ENCODE results near the gene OXGR1. TPM values are rescaled to one million over a fixed set of nuclear protein-coding genes. Genes with fewer than 3 reads are reported as not detected.

Gene OXGR1
- total and polyA plus RNA-seq, 10 of the 15 experiments (the other 5 are each of a cell fraction or from before 2014, with no cell fraction given), result 0.05 TPM; not detected in 9

DNA sequence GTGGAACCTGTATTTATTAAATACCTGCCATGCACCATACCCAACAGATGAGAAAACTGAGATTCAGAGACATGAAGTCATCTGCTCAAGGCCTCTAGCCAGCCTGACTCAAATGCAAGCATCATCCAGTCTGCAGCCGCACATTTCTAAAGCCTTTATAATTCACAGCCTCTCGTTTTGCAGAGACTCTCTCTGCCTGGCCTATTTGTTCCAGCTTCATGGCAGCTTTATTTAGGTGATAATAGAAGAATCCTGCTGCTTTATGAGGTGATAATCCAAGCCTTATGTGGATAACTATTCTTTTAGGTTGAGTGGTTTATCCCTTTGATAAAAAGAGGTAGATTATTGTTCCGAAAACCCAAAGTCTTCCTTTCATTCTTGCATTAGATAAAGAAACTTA, 58.4 kb downstream of the OXGR1 start (continued):
- TF ChIP-seq, protein P1, sequence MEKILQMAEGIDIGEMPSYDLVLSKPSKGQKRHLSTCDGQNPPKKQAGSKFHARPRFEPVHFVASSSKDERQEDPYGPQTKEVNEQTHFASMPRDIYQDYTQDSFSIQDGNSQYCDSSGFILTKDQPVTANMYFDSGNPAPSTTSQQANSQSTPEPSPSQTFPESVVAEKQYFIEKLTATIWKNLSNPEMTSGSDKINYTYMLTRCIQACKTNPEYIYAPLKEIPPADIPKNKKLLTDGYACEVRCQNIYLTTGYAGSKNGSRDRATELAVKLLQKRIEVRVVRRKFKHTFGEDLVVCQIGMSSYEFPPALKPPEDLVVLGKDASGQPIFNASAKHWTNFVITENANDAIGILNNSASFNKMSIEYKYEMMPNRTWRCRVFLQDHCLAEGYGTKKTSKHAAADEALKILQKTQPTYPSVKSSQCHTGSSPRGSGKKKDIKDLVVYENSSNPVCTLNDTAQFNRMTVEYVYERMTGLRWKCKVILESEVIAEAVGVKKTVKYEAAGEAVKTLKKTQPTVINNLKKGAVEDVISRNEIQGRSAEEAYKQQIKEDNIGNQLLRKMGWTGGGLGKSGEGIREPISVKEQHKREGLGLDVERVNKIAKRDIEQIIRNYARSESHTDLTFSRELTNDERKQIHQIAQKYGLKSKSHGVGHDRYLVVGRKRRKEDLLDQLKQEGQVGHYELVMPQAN (conservative IDR thresholded peaks at IDR 0.05), result no peak
- TF ChIP-seq KAT2A (conservative IDR thresholded peaks at IDR 0.05; ENCODE audit: control insufficient read depth, low read depth, low read length) (no peak), IKZF2 (IDR thresholded peaks at IDR 0.05) (no peak)
- TF ChIP-seq, protein P2, sequence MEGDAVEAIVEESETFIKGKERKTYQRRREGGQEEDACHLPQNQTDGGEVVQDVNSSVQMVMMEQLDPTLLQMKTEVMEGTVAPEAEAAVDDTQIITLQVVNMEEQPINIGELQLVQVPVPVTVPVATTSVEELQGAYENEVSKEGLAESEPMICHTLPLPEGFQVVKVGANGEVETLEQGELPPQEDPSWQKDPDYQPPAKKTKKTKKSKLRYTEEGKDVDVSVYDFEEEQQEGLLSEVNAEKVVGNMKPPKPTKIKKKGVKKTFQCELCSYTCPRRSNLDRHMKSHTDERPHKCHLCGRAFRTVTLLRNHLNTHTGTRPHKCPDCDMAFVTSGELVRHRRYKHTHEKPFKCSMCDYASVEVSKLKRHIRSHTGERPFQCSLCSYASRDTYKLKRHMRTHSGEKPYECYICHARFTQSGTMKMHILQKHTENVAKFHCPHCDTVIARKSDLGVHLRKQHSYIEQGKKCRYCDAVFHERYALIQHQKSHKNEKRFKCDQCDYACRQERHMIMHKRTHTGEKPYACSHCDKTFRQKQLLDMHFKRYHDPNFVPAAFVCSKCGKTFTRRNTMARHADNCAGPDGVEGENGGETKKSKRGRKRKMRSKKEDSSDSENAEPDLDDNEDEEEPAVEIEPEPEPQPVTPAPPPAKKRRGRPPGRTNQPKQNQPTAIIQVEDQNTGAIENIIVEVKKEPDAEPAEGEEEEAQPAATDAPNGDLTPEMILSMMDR (IDR thresholded peaks at IDR 0.05 in 2 of 3, conservative IDR thresholded peaks at IDR 0.05 in 1 of 3; ENCODE audit: control insufficient read depth in 2 of 3, extremely low read depth in 1 of 3, insufficient read depth in 1 of 3, low read depth in 3 of 3, low read length in 3 of 3), result no peak

Small RNAs within 50 kb of the gene (small RNA-seq; reads per million reads assigned to genes)
- gene RN7SKP7, result not detected

Other genes with a start within 250 kb of the OXGR1 start
- 7.0 TPM in 2 replicates for gene MBNL2, start 227.9 kb upstream of the OXGR1 start, total RNA-seq (2014; rRNA removed)
- 6.3 and 7.7 TPM in 2 replicates for gene MBNL2, start 227.9 kb upstream of the OXGR1 start, total RNA-seq (2014; rRNA removed; fragmentation: Illumina TruSeq; extraction: Trizol)
- gene MBNL2, start 227.9 kb upstream of the OXGR1 start, total RNA-seq (2021), result 6.6 and 7.6 TPM in 2 replicates
- 6.4 and 7.6 TPM in 2 replicates for gene MBNL2, start 227.9 kb upstream of the OXGR1 start, polyA plus RNA-seq (2011; rRNA removed)
- gene MBNL2, start 227.9 kb upstream of the OXGR1 start, polyA plus RNA-seq (2014; fragmentation: Illumina TruSeq; extraction: Trizol), result 5.0 and 5.6 TPM in 2 replicates
- 1 to 10 TPM; 1.6 to 2.1 TPM for gene MBNL2, start 227.9 kb upstream of the OXGR1 start, polyA plus RNA-seq (2014; fragmentation: Nextera tagmentation; extraction: Ambion mirVana)
- 1.7 and 2.9 TPM in 2 replicates for gene MBNL2, start 227.9 kb upstream of the OXGR1 start, polyA plus RNA-seq (2014; rRNA removed)
- 1 to 10 TPM; 9.6 to 9.7 TPM for gene MBNL2, start 227.9 kb upstream of the OXGR1 start, polyA plus RNA-seq (2016; fragmentation: Nextera tagmentation; extraction: Ambion mirVana)